Ishikawa (cell line): ENCODE measurements around the gene CUTC.

Experiments used
- CEBPB ChIP-seq: IDR thresholded peaks from 2 replicates; pipeline ENCODE4 v1.6.1; 2012
- TEAD4 ChIP-seq: IDR thresholded peaks from 2 replicates; pipeline ENCODE4 v1.6.1; 2012
- TF ChIP-seq, protein P1 (sequence below): IDR thresholded peaks from 2 replicates; pipeline ENCODE4 v1.6.1; 2012; ENCODE audit warnings: low read depth, mild to moderate bottlenecking

DNA sequence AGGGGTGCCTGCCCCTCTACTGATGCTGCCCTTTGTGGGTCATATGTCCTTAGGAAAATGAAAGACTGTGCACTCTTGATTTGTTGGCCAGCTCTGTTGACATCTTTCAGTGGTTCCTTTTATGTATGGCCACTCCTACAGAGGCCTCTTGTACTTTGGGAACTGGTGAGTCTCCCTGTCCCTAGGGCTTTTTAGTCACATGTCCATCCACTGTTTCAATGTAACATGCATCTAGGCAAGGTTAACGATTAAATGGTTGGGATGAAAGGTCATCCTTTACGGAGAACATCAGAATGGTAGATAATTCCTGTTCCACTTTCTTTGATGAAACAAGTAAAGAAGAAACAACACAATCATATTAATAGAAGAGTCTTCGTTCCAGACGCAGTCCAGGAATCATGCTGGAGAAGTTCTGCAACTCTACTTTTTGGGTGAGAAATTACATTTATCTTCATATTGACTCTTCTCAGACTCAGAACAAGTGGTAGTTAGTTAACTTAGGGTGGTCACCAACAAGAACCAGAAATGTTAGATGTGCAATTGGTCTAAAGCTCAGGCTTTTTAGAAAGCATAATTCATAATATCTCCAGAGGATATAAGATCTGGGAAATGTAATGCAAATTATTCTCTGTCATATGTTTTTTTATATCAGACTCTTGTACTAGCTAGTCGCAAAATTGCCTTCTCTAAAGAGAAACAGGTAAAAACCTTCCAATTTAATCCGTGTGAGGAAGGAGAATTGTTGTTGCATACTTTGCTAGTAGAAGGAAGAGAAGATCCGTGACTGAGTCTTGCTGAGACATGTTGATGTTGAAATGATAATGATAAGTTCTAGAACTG is 50.6 kb downstream of the CUTC start, which contains the start of gene ABCC2:
- TF ChIP-seq, protein P1, sequence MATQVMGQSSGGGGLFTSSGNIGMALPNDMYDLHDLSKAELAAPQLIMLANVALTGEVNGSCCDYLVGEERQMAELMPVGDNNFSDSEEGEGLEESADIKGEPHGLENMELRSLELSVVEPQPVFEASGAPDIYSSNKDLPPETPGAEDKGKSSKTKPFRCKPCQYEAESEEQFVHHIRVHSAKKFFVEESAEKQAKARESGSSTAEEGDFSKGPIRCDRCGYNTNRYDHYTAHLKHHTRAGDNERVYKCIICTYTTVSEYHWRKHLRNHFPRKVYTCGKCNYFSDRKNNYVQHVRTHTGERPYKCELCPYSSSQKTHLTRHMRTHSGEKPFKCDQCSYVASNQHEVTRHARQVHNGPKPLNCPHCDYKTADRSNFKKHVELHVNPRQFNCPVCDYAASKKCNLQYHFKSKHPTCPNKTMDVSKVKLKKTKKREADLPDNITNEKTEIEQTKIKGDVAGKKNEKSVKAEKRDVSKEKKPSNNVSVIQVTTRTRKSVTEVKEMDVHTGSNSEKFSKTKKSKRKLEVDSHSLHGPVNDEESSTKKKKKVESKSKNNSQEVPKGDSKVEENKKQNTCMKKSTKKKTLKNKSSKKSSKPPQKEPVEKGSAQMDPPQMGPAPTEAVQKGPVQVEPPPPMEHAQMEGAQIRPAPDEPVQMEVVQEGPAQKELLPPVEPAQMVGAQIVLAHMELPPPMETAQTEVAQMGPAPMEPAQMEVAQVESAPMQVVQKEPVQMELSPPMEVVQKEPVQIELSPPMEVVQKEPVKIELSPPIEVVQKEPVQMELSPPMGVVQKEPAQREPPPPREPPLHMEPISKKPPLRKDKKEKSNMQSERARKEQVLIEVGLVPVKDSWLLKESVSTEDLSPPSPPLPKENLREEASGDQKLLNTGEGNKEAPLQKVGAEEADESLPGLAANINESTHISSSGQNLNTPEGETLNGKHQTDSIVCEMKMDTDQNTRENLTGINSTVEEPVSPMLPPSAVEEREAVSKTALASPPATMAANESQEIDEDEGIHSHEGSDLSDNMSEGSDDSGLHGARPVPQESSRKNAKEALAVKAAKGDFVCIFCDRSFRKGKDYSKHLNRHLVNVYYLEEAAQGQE: no peak
- TF ChIP-seq CEBPB: no peak
- TF ChIP-seq TEAD4: no peak
